ENCODE measurements around the gene ST7.

GRCh38 chr7:116929914-116930913 is 23.1 kb upstream of the ST7 start:
- TF ChIP-seq CTCF (IDR thresholded peaks at IDR 0.05; ENCODE audit: poor library complexity, severe bottlenecking) = peak; percentile 91
- TF ChIP-seq REST (IDR thresholded peaks at IDR 0.05; ENCODE audit: borderline replicate concordance) = no peak
- peak; percentile 83 for TF ChIP-seq SMC3 (conservative IDR thresholded peaks at IDR 0.05; ENCODE audit: poor library complexity)
- no peak for TF ChIP-seq EZH2 (IDR thresholded peaks at IDR 0.05; ENCODE audit: borderline replicate concordance, insufficient read depth, low read length, poor library complexity, severe bottlenecking)
- no peak for TF ChIP-seq POLR2AphosphoS5 (IDR thresholded peaks at IDR 0.05)
- TF ChIP-seq RAD21 (conservative IDR thresholded peaks at IDR 0.05) = peak; percentile 86
- no peak for TF ChIP-seq EP300 (conservative IDR thresholded peaks at IDR 0.05; ENCODE audit: poor library complexity, severe bottlenecking)
- TF ChIP-seq MXI1 (conservative IDR thresholded peaks at IDR 0.05; ENCODE audit: poor library complexity, severe bottlenecking) = no peak
